GM12872 (cell line): ENCODE measurements around the gene DACH2.

Experiments
- CTCF ChIP-seq: IDR thresholded peaks from 3 replicates; pipeline ENCODE4 v1.5.1; 2011; ENCODE audit warnings: low read depth, mild to moderate bottlenecking, low read length, moderate library complexity; ENCODE audit not compliant: insufficient read depth

The DACH2 gene

DNA sequence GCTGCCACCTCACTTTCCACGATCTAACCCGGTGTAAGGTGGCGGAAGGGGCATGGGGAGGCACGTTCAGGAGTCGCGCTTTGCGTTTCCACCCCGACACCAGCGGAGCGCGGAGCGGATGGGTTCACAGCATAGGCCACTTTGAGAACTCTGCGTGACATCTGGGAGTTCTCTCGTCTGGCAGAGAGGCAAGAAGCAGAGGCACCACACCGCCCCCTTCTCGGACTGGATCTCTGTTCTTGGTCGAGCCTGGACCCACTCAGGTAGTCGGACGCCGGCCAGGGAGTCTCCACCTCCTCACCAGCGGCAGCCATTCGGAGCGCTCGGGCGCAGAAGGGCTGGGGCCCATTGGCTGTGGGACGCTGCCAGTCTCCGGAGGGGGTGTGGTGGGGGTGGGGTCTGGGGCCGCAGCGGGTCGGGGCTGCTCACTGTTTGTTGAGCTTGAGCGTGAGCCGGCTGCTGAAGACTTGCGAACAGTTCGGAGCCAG, at the start of gene DACH2:
Gene DACH2 (plus strand): TSS at position 428 of the 488 bp plus-strand sequence.
- TF ChIP-seq CTCF, result no peak

- no peak for TF ChIP-seq CTCF
These were observed 45.9 kb upstream of the DACH2 start for GRCh38 chrX:86102341-86102740.

DNA sequence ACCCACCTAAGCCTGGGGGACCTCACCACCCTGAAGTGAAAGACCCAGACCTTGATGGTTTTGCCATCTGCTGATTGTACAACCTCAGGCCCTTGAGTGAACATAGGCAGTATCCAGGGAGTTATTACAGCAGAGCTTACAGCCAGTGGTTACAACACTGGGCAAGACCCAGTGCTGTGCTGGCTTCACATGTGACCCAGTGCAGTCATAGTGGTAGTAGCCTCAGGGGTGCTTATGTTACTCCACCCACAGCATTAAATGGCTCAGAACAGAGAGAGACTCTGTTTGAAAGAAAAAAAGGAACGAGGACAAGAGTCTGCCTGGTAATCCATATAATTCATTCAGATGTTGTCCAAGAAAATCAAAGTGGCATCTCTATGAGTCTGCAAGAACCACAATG, 45.2 kb upstream of the DACH2 start:
- no peak for TF ChIP-seq CTCF

- TF ChIP-seq CTCF, result no peak
These were observed 43.7 kb upstream of the DACH2 start for GRCh38 chrX:86104526-86104925.

GRCh38 chrX:86121916-86122315, 26.3 kb upstream of the DACH2 start:
- TF ChIP-seq CTCF, result no peak

DNA sequence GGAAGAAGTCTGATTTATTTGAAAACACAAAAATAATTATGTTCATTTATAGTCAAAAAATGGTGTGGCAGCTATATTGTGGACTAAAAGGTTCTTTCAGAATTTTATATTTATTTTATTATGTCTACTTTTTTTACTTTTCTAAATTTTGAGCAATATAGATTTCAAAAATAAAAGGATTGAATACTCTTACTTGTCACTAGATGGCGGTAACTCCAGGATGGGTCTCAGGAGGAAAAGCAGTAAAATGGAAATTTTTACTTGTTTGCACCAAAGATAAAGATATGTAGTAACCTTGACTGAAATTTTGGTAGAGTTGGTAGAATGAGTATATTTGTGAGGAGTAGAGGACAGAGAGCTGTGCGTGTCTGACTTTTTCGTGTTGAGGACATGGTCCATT, 14.5 kb upstream of the DACH2 start:
- TF ChIP-seq CTCF, result peak; percentile 26; the same call in 1 of the 3 replicates

- TF ChIP-seq CTCF, result no peak
These were observed 11.2 kb upstream of the DACH2 start for GRCh38 chrX:86137071-86137470.

- no peak for TF ChIP-seq CTCF
These were observed 6.5 kb upstream of the DACH2 start for GRCh38 chrX:86141786-86142185.
